ENCODE data around the gene AADAT. TPM values are rescaled to one million over a fixed set of nuclear protein-coding genes. Genes with fewer than 3 reads are reported as not detected.

Gene AADAT
- total and polyA plus RNA-seq, 2 donors from 2014 or later, result 2.6 to 4.6 TPM

DNA sequence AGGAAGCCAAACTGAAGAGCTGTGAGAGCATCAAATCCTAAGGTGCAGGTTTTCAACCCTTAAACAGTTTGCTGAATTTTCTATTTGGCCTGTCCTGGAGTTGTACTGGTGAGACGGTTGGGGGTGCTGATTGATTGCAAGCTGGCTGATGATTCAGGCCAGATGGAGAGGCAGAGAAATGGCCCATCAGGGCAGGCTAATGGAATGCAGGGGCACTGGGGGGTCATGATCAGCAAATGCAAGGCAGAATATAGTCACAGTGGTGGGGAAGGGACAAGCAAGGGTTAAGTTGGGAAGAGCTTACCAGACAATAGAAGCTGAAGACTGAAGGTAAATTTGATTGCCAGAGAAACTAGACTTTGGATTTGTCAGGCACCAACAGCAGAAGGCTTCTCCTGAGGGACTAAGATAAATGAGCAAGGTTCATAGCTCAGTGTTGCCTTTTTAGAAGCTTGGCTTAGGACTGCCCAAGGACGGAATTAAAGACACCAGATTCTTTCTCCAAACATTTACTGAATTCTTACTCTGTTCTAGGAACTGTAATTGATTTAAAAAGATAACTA is 4.3 kb upstream of the AADAT start:
- H3K36me3 ChIP-seq (ENCODE audit: control insufficient read depth in 2 of 3, insufficient read depth in 3 of 3, low read length in 3 of 3), result no peaks in the 10 kb centered on the region
- H3K27me3 ChIP-seq (ENCODE audit: control insufficient read depth, insufficient read depth, low read length), result no peaks in the 10 kb centered on the region
- H3K4me3 ChIP-seq (ENCODE audit: low read length in 3 of 3), result no peak overlapping the region
- FAIRE-seq (no peak), DNase-seq (no peak)
- TF ChIP-seq, protein P1, sequence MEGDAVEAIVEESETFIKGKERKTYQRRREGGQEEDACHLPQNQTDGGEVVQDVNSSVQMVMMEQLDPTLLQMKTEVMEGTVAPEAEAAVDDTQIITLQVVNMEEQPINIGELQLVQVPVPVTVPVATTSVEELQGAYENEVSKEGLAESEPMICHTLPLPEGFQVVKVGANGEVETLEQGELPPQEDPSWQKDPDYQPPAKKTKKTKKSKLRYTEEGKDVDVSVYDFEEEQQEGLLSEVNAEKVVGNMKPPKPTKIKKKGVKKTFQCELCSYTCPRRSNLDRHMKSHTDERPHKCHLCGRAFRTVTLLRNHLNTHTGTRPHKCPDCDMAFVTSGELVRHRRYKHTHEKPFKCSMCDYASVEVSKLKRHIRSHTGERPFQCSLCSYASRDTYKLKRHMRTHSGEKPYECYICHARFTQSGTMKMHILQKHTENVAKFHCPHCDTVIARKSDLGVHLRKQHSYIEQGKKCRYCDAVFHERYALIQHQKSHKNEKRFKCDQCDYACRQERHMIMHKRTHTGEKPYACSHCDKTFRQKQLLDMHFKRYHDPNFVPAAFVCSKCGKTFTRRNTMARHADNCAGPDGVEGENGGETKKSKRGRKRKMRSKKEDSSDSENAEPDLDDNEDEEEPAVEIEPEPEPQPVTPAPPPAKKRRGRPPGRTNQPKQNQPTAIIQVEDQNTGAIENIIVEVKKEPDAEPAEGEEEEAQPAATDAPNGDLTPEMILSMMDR (IDR thresholded peaks at IDR 0.05; ENCODE audit: borderline replicate concordance, extremely low read depth, insufficient read depth), result no peak
- intact Hi-C loops (cut with DNase I), result no loop called here
- peaks cover 0 to 5% (median 2%) of the 10 kb centered on the region in 3 donors for H3K4me1 ChIP-seq (ENCODE audit: control insufficient read depth in 2 of 3, insufficient read depth in 2 of 3, low read depth in 1 of 3, low read length in 3 of 3)
- H3K9ac ChIP-seq (ENCODE audit: low read length in 3 of 3), result no peak overlapping the region
- no peak overlapping the region for H3K27ac ChIP-seq (ENCODE audit: low read depth in 2 of 2, low read length in 2 of 2)
- no peaks in the 10 kb centered on the region for H3K9me3 ChIP-seq (ENCODE audit: control insufficient read depth in 2 of 3, insufficient read depth in 1 of 3, low read length in 3 of 3)

DNA sequence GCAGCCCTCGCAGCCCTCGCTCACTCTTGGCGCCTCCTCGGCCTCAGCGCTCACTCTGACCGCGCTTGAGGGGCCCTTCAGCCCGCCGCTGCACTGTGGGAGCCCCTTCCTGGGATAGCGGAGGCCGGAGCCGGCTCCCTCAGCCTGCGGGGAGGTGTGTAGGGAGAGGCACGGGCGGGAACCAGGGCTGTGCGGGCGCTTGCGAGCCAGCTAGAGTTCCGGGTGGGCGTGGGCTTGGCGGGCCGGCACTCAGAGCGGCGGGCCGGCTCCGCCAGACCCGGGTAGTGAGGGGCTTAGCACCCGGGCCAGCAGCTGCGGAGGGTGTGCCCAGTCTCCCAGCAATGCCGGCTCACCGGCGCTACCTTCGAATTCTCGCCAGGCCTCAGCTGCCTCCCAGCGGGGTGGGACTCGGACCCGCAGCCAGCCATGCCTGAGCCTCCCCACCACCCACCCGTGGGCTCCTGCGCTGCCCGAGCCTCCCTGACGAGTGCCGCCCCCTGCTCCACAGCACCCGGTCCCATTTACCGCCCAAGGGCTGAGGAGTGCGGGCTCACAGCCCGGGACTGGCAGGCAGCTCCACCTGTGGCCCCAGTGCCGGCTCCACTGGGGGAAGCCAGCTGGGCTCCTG is 1.4 kb upstream of the AADAT start:
- Histone ChIP-seq H3K27me3 (ENCODE audit: control insufficient read depth, insufficient read depth, low read length) (no peaks in the 10 kb centered on the region), H3K27ac (ENCODE audit: low read depth in 2 of 2, low read length in 2 of 2) (no peak overlapping the region), H3K36me3 (ENCODE audit: control insufficient read depth in 2 of 3, insufficient read depth in 3 of 3, low read length in 3 of 3) (no peaks in the 10 kb centered on the region), H3K9me3 (ENCODE audit: control insufficient read depth in 2 of 3, insufficient read depth in 1 of 3, low read length in 3 of 3) (no peaks in the 10 kb centered on the region), H3K4me1 (ENCODE audit: control insufficient read depth in 2 of 3, insufficient read depth in 2 of 3, low read depth in 1 of 3, low read length in 3 of 3) (peaks cover 0 to 7% (median 6%) of the 10 kb centered on the region in 3 donors), H3K4me3 (ENCODE audit: low read length in 3 of 3) (no peak overlapping the region), H3K9ac (ENCODE audit: low read length in 3 of 3) (no peak overlapping the region)
- FAIRE-seq (no peak), DNase-seq (peak in 2 of 5 donors; percentile 52 to 71)
- TF ChIP-seq, protein P1 (IDR thresholded peaks at IDR 0.05; ENCODE audit: borderline replicate concordance, extremely low read depth, insufficient read depth), result no peak
- intact Hi-C loops (cut with DNase I), result no loop called here

DNA sequence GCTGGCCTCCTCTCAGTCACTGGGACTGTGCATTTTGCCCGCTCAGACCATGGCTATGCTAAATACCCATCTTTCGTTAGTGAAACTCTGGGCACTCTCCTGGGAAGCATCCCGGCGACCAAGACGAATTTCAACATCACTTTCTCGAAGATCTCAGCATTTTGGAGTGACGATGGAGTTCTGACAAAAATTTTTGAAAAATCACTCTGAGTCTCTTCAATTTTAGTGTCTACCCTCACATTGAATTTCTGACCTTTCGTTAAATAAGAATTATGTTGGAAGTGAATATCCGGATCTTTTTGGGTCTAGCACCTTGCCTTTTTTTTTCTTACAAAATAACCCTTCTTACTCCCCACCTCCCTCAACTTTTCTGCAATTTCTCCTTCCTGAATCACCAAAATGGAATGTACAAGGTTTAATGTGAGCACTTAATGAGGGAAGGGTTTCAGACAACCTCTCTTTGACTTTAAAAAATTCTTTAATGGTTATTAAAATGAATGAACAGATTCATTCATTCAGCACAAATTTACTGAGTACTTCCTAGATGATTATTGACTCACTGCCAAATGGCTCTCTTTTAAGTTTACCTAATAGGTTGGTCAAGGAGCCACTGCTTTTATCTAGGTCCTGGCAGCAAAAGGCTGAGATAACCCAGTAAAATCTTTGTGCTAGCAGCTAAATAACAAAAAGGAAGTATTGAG is 746 bp upstream of the AADAT start:
- H3K27ac ChIP-seq (ENCODE audit: low read depth in 2 of 2, low read length in 2 of 2), result no peak overlapping the region
- FAIRE-seq, result no peak

More for the DNA sequence above, 746 bp upstream of the AADAT start:
- H3K36me3 ChIP-seq (ENCODE audit: control insufficient read depth in 2 of 3, insufficient read depth in 3 of 3, low read length in 3 of 3), result no peaks in the 10 kb centered on the region
- H3K4me3 ChIP-seq (ENCODE audit: low read length in 3 of 3), result peak overlapping the region; percentile 35 to 80 (median 49)
- H3K4me1 ChIP-seq (ENCODE audit: control insufficient read depth in 2 of 3, insufficient read depth in 2 of 3, low read depth in 1 of 3, low read length in 3 of 3), result peaks cover 0 to 7% (median 6%) of the 10 kb centered on the region in 3 donors
- H3K27me3 ChIP-seq (ENCODE audit: control insufficient read depth, insufficient read depth, low read length), result no peaks in the 10 kb centered on the region
- intact Hi-C loops (cut with DNase I), result no loop called here
- TF ChIP-seq, protein P1 (IDR thresholded peaks at IDR 0.05; ENCODE audit: borderline replicate concordance, extremely low read depth, insufficient read depth), result no peak
- no peak overlapping the region for H3K9ac ChIP-seq (ENCODE audit: low read length in 3 of 3)
- no peaks in the 10 kb centered on the region for H3K9me3 ChIP-seq (ENCODE audit: control insufficient read depth in 2 of 3, insufficient read depth in 1 of 3, low read length in 3 of 3)
- no peak for DNase-seq
